HepG2 (cell line): ENCODE measurements around the gene CCDC201. TPM values are rescaled to one million over a fixed set of nuclear protein-coding genes. Genes with fewer than 3 reads are reported as not detected.

Experiments used
- CBFB ChIP-seq: sonication (generic); formaldehyde crosslinking; IDR thresholded peaks from 2 replicates; pipeline ENCODE4 v1.4.0; 2020; ENCODE audit warnings: missing genetic modification reagents
- FLYWCH1 ChIP-seq: sonication (generic); formaldehyde crosslinking; IDR thresholded peaks from 2 replicates; pipeline ENCODE4 v1.8.1; 2023; ENCODE audit warnings: mild to moderate bottlenecking, missing genetic modification reagents
- IRX3 ChIP-seq: sonication (generic); formaldehyde crosslinking; IDR thresholded peaks from 2 replicates; pipeline ENCODE4 v1.8.1; 2023; ENCODE audit warnings: mild to moderate bottlenecking, low read depth, missing genetic modification reagents, borderline replicate concordance
- KMT2A ChIP-seq: sonication (generic); formaldehyde crosslinking; IDR thresholded peaks from 2 replicates; pipeline ENCODE4 v1.4.0; 2020; ENCODE audit warnings: missing genetic modification reagents
- MYPOP ChIP-seq: sonication (generic); formaldehyde crosslinking; IDR thresholded peaks from 2 replicates; pipeline ENCODE4 v1.8.1; 2023; ENCODE audit warnings: mild to moderate bottlenecking, moderate library complexity, missing genetic modification reagents
- NFATC3 ChIP-seq: sonication (generic); formaldehyde crosslinking; IDR thresholded peaks from 2 replicates; pipeline ENCODE4 v1.5.1; 2020; ENCODE audit warnings: mild to moderate bottlenecking, missing genetic modification reagents
- PCBP1 ChIP-seq: fragments of 200-400 bp; formaldehyde crosslinking; IDR thresholded peaks from 2 replicates; pipeline ENCODE4 v1.6.1; 2017; ENCODE audit warnings: mild to moderate bottlenecking, low read depth, low read length, borderline replicate concordance
- PCBP2 ChIP-seq: fragments of 200-400 bp; formaldehyde crosslinking; optimal IDR thresholded peaks from 2 replicates; pipeline ENCODE3; 2018; ENCODE audit warnings: low read length, low read depth; ENCODE audit not compliant: poor library complexity, severe bottlenecking
- SIX1 ChIP-seq: sonication (generic); formaldehyde crosslinking; IDR thresholded peaks from 2 replicates; pipeline ENCODE4 v1.4.0; 2020; ENCODE audit warnings: missing genetic modification reagents, borderline replicate concordance
- TBX2 ChIP-seq: sonication (generic); formaldehyde crosslinking; IDR thresholded peaks from 2 replicates; pipeline ENCODE4 v1.5.0; 2020; ENCODE audit warnings: missing genetic modification reagents, mild to moderate bottlenecking, borderline replicate concordance
- U2AF1 ChIP-seq: fragments of 200-400 bp; formaldehyde crosslinking; optimal IDR thresholded peaks from 2 replicates; pipeline ENCODE3; 2017; ENCODE audit warnings: mild to moderate bottlenecking, low read depth, low read length
- ZBTB20 ChIP-seq: sonication (generic); formaldehyde crosslinking; IDR thresholded peaks from 2 replicates; pipeline ENCODE4 v1.8.1; 2023; ENCODE audit warnings: missing genetic modification reagents, low read depth, mild to moderate bottlenecking, borderline replicate concordance
- ZNF143 ChIP-seq: sonication (generic); formaldehyde crosslinking; IDR thresholded peaks from 2 replicates; pipeline ENCODE4 v1.4.0; 2020; ENCODE audit warnings: missing genetic modification reagents
- ZNF512B ChIP-seq: sonication (generic); formaldehyde crosslinking; IDR thresholded peaks from 2 replicates; pipeline ENCODE4 v1.5.1; 2020; ENCODE audit warnings: missing genetic modification reagents, mild to moderate bottlenecking, borderline replicate concordance
- ZNF691 ChIP-seq: sonication (generic); formaldehyde crosslinking; IDR thresholded peaks from 2 replicates; pipeline ENCODE4 v1.4.0; 2020; ENCODE audit warnings: missing genetic modification reagents, low read depth, mild to moderate bottlenecking, borderline replicate concordance
- ZSCAN22 ChIP-seq: sonication (generic); formaldehyde crosslinking; IDR thresholded peaks from 2 replicates; pipeline ENCODE4 v1.4.0; 2020; ENCODE audit warnings: mild to moderate bottlenecking, missing genetic modification reagents
- polyA plus RNA-seq, 8 experiments: library from polyadenylated mRNA; depleted of rRNA in 3 of 8; stranded (reverse) in 7 of 8; unstranded in 1 of 8; fragments of >200 nt; fragmentation: Illumina TruSeq in 4 of 8; extraction: Trizol in 4 of 8; gene quantifications; 2 replicates each; pipeline versions ENCODE4 v1.2.1 to v1.2.3, GENCODE V29; 2011 to 2016; ENCODE audit warnings: low read depth in 4 of 8, missing spikeins in 1 of 8, mixed read lengths in 1 of 8; ENCODE audit not compliant: insufficient read depth in 1 of 8
- total RNA-seq, 5 experiments: library from RNA; depleted of rRNA; stranded (reverse); fragments of >200 nt; fragmentation: Illumina TruSeq; extraction: Trizol; gene quantifications; 2 replicates each; pipeline ENCODE4 v1.2.3, GENCODE V29; 2016; ENCODE audit warnings: low read depth in 1 of 5
- TF ChIP-seq, protein P1 (sequence below): sonication (generic); formaldehyde crosslinking; IDR thresholded peaks from 2 replicates; pipeline ENCODE4 v1.4.0; 2020; ENCODE audit warnings: missing genetic modification reagents, mild to moderate bottlenecking, borderline replicate concordance
- TF ChIP-seq, protein P2 (sequence below): sonication (generic); formaldehyde crosslinking; IDR thresholded peaks from 2 replicates; pipeline ENCODE4 v1.8.0; 2022; ENCODE audit warnings: missing genetic modification reagents, mild to moderate bottlenecking, moderate library complexity, borderline replicate concordance
- TF ChIP-seq, protein P3 (sequence below): sonication (generic); formaldehyde crosslinking; conservative IDR thresholded peaks from 2 replicates; pipeline ENCODE4 v1.5.0; 2020; ENCODE audit warnings: missing genetic modification reagents

The CCDC201 gene
- total and polyA plus RNA-seq, 2 of the 13 experiments (the other 11 are each of a cell fraction or from before 2014, with no cell fraction given): 0.92 TPM; not detected in 1

DNA sequence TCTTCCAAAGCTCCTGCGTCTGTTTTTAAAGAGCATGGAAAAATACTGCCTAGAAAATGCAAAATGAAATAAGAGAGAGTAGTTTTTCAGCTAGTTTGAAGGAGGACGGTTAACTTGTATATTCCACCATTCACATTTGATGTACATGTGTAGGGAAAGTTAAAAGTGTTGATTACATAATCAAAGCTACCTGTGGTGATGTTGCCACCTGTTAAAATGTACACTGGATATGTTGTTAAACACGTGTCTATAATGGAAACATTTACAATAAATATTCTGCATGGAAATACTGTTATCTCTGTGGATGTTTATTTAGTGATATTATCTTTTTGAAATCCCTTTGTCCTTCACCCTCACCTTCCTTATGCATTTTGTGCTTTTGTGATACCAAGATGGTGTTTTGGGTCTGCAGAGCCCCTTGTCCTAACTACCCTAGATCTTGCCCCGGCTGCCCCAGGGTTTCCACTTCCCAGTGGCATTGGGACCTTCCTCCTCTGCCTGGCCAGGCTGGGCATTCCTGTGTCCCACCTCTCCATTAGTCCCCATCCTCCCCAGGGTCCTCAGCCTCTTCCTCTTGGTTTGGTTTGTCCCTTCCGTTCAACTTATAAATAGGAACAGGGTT, 20.6 kb upstream of the CCDC201 start (continued):
- TF ChIP-seq ZNF691 (CRISPR knock-in tag) (no peak), ZBTB20 (0 out of 2 replicates have a peak, but pooled peaks have one; percentile 32), IRX3 (no peak), ZNF143 (no peak), SIX1 (CRISPR knock-in tag) (no peak; the same call in 1 of the 2 replicates), FLYWCH1 (CRISPR knock-in tag) (no peak), U2AF1 (no peak), CBFB (CRISPR knock-in tag) (no peak), PCBP1 (no peak), ZSCAN22 (no peak; the same call in 1 of the 2 replicates), KMT2A (CRISPR knock-in tag) (0 out of 2 replicates have a peak, but pooled peaks have one; percentile 17), NFATC3 (CRISPR knock-in tag) (no peak), TBX2 (CRISPR knock-in tag) (peak; percentile 70; the same call in 1 of the 2 replicates), MYPOP (CRISPR knock-in tag) (peak; percentile 51; the same call in 1 of the 2 replicates), ZNF512B (CRISPR knock-in tag) (no peak), PCBP2 (no peak)
- TF ChIP-seq, protein P1, sequence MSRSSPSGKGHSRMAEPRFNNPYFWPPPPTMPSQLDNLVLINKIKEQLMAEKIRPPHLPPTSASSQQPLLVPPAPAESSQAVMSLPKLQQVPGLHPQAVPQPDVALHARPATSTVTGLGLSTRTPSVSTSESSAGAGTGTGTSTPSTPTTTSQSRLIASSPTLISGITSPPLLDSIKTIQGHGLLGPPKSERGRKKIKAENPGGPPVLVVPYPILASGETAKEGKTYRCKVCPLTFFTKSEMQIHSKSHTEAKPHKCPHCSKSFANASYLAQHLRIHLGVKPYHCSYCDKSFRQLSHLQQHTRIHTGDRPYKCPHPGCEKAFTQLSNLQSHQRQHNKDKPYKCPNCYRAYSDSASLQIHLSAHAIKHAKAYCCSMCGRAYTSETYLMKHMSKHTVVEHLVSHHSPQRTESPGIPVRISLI: no peak
- TF ChIP-seq, protein P2, sequence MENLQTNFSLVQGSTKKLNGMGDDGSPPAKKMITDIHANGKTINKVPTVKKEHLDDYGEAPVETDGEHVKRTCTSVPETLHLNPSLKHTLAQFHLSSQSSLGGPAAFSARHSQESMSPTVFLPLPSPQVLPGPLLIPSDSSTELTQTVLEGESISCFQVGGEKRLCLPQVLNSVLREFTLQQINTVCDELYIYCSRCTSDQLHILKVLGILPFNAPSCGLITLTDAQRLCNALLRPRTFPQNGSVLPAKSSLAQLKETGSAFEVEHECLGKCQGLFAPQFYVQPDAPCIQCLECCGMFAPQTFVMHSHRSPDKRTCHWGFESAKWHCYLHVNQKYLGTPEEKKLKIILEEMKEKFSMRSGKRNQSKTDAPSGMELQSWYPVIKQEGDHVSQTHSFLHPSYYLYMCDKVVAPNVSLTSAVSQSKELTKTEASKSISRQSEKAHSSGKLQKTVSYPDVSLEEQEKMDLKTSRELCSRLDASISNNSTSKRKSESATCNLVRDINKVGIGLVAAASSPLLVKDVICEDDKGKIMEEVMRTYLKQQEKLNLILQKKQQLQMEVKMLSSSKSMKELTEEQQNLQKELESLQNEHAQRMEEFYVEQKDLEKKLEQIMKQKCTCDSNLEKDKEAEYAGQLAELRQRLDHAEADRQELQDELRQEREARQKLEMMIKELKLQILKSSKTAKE (CRISPR knock-in tag): no peak; the same call in 1 of the 2 replicates
- TF ChIP-seq, protein P3, sequence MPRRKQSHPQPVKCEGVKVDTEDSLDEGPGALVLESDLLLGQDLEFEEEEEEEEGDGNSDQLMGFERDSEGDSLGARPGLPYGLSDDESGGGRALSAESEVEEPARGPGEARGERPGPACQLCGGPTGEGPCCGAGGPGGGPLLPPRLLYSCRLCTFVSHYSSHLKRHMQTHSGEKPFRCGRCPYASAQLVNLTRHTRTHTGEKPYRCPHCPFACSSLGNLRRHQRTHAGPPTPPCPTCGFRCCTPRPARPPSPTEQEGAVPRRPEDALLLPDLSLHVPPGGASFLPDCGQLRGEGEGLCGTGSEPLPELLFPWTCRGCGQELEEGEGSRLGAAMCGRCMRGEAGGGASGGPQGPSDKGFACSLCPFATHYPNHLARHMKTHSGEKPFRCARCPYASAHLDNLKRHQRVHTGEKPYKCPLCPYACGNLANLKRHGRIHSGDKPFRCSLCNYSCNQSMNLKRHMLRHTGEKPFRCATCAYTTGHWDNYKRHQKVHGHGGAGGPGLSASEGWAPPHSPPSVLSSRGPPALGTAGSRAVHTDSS (CRISPR knock-in tag): no peak; the same call in 1 of the 2 replicates
